AG08395 (cell line): Measurements from ENCODE around the gene SIM1.
"Not testable (repeated sequence)": the region's sequence is repeated elsewhere in the genome, so short reads cannot be mapped to it uniquely, and the experiment has no call there.

Experiments
- DNase-seq: peaks from one replicate; pipeline ENCODE4 v3.0.0; 2012; ENCODE audit warnings: mixed read lengths, low spot score

Gene SIM1

GRCh38 chr6:100354736-100355641 is 109.7 kb downstream of the SIM1 start:
- not testable (repeated sequence) for DNase-seq

- peak; percentile 31 for DNase-seq
Observed at GRCh38 chr6:100353276-100354015, 111.3 kb downstream of the SIM1 start.

- no peak for DNase-seq
Observed at GRCh38 chr6:100350139-100350538, 114.6 kb downstream of the SIM1 start.

GRCh38 chr6:100349366-100349765 is 115.4 kb downstream of the SIM1 start:
- DNase-seq, result no peak

GRCh38 chr6:100347901-100348550 is 116.7 kb downstream of the SIM1 start:
- DNase-seq, result peak; percentile 56

- DNase-seq, result peak; percentile 47
Observed at GRCh38 chr6:100346828-100347227, 117.9 kb downstream of the SIM1 start.

- no peak for DNase-seq
Observed at GRCh38 chr6:100346203-100346602, 118.5 kb downstream of the SIM1 start.

GRCh38 chr6:100344761-100345160 is 120.0 kb downstream of the SIM1 start:
- peak; percentile 57 for DNase-seq

- DNase-seq, result no peak
Observed at GRCh38 chr6:100344321-100344720, 120.4 kb downstream of the SIM1 start.

GRCh38 chr6:100343316-100344077 is 121.2 kb downstream of the SIM1 start:
- peak; percentile 29 for DNase-seq

- peak; percentile 19 for DNase-seq
Observed at GRCh38 chr6:100342830-100343229, 121.9 kb downstream of the SIM1 start.

GRCh38 chr6:100339574-100340255 is 125.0 kb downstream of the SIM1 start:
- no peak for DNase-seq

- no peak for DNase-seq
Observed at GRCh38 chr6:100338090-100338489, 126.6 kb downstream of the SIM1 start.

- no peak for DNase-seq
Observed at GRCh38 chr6:100336876-100337275, 127.8 kb downstream of the SIM1 start.

GRCh38 chr6:100335991-100336390 is 128.7 kb downstream of the SIM1 start:
- DNase-seq, result peak; percentile 45
